SK-N-SH treated with all-trans-retinoic acid at 6 μM for 48 hours (cell line): Measurements from ENCODE around the gene SQSTM1.

Source experiments
- ARNTL ChIP-seq: fragments of 450-650 bp; formaldehyde crosslinking; IDR thresholded peaks from 2 replicates; pipeline ENCODE4 v1.5.0; 2020; ENCODE audit warnings: low read depth, mild to moderate bottlenecking, moderate library complexity, borderline replicate concordance
- BACH2 ChIP-seq: fragments of 250-450 bp; sonication (Bioruptor Pico); IDR thresholded peaks from 2 replicates; pipeline ENCODE4 v1.9.0; 2021; ENCODE audit warnings: mild to moderate bottlenecking, borderline replicate concordance
- ESRRG ChIP-seq: fragments of 250-450 bp; sonication (Bioruptor Pico); IDR thresholded peaks from 2 replicates; pipeline ENCODE4 v1.6.1; 2021; ENCODE audit warnings: mild to moderate bottlenecking
- PPARA ChIP-seq: fragments of 250-450 bp; sonication (Bioruptor Pico); IDR thresholded peaks from 2 replicates; pipeline ENCODE4 v1.5.0; 2020; ENCODE audit warnings: mild to moderate bottlenecking, borderline replicate concordance
- RARB ChIP-seq: fragments of 250-450 bp; sonication (Bioruptor Pico); IDR thresholded peaks from 2 replicates; pipeline ENCODE4 v1.8.0; 2021; ENCODE audit warnings: mild to moderate bottlenecking, moderate library complexity
- TCF4 ChIP-seq: fragments of 250-450 bp; sonication (Bioruptor Pico); IDR thresholded peaks from 2 replicates; pipeline ENCODE4 v1.8.0; 2021; ENCODE audit warnings: mild to moderate bottlenecking, moderate library complexity, borderline replicate concordance
- ZC3H10 ChIP-seq: fragments of 250-450 bp; sonication (Bioruptor Pico); IDR thresholded peaks from 2 replicates; pipeline ENCODE4 v1.5.1; 2021; ENCODE audit warnings: mild to moderate bottlenecking, moderate library complexity
- ZFP3 ChIP-seq: fragments of 250-450 bp; sonication (Bioruptor Pico); IDR thresholded peaks from 2 replicates; pipeline ENCODE4 v1.5.0; 2020; ENCODE audit warnings: mild to moderate bottlenecking, moderate library complexity
- ZFP30 ChIP-seq: fragments of 450-650 bp; formaldehyde crosslinking; IDR thresholded peaks from 2 replicates; pipeline ENCODE4 v1.5.0; 2022; ENCODE audit warnings: mild to moderate bottlenecking, moderate library complexity
- TF ChIP-seq, protein P1 (sequence below): fragments of 250-450 bp; sonication (Bioruptor Pico); IDR thresholded peaks from 2 replicates; pipeline ENCODE4 v1.8.0; 2020; ENCODE audit warnings: mild to moderate bottlenecking, moderate library complexity, borderline replicate concordance
- TF ChIP-seq, protein P2 (sequence below): fragments of 250-450 bp; sonication (Bioruptor Pico); IDR thresholded peaks from 2 replicates; pipeline ENCODE4 v1.5.1; 2020; ENCODE audit warnings: low read depth, mild to moderate bottlenecking, moderate library complexity
- TF ChIP-seq, protein P3 (sequence below): fragments of 250-450 bp; sonication (Bioruptor Pico); IDR thresholded peaks from 2 replicates; pipeline ENCODE4 v1.5.0; 2020; ENCODE audit warnings: mild to moderate bottlenecking, moderate library complexity

DNA sequence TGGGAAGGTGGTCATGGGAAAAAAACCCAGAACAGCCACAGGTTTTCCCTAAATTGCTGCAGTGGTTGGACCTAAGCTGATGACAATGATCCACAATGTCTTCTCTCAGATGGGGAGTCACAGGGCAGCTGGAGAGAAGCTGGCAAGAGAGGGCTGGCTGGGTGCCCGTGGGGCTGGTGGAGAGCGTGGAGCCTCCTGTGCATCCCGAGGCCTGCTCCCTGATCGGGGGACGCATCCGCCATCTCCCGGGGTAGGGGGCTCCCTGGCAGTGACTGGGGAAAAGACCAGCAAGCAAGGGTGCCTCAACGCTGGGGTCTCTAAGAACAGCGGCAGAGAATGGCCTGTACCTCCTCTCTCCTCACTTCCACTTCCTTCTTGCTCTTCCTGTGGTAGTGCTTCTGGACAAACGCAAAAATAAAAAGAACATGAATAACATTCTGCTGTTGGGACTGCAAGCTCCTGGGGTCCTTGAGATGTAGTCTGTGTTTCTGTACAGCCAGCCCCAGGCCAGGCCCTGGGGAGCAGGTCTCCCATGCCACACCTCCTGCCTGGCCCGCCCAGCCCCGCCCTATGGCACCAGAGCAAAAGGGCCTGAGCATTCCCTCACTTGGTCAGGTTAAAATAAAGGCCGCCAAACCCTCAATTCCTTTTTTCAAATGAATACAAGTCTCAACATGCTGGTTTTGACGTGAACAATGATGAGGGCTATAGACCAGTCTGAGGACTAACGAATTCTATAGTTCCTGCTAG, 45.0 kb downstream of the SQSTM1 start:
- TF ChIP-seq ZFP3 (CRISPR knock-in tag), result no peak
- TF ChIP-seq, protein P1, sequence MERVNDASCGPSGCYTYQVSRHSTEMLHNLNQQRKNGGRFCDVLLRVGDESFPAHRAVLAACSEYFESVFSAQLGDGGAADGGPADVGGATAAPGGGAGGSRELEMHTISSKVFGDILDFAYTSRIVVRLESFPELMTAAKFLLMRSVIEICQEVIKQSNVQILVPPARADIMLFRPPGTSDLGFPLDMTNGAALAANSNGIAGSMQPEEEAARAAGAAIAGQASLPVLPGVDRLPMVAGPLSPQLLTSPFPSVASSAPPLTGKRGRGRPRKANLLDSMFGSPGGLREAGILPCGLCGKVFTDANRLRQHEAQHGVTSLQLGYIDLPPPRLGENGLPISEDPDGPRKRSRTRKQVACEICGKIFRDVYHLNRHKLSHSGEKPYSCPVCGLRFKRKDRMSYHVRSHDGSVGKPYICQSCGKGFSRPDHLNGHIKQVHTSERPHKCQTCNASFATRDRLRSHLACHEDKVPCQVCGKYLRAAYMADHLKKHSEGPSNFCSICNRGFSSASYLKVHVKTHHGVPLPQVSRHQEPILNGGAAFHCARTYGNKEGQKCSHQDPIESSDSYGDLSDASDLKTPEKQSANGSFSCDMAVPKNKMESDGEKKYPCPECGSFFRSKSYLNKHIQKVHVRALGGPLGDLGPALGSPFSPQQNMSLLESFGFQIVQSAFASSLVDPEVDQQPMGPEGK, result no peak
- TF ChIP-seq ZFP30, result no peak
- no peak for TF ChIP-seq BACH2
- TF ChIP-seq ARNTL, result no peak
- TF ChIP-seq, protein P2, sequence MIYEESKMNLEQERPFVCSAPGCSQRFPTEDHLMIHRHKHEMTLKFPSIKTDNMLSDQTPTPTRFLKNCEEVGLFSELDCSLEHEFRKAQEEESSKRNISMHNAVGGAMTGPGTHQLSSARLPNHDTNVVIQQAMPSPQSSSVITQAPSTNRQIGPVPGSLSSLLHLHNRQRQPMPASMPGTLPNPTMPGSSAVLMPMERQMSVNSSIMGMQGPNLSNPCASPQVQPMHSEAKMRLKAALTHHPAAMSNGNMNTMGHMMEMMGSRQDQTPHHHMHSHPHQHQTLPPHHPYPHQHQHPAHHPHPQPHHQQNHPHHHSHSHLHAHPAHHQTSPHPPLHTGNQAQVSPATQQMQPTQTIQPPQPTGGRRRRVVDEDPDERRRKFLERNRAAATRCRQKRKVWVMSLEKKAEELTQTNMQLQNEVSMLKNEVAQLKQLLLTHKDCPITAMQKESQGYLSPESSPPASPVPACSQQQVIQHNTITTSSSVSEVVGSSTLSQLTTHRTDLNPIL (CRISPR knock-in tag), result no peak
- TF ChIP-seq RARB, result no peak
- no peak for TF ChIP-seq TCF4 (CRISPR knock-in tag)
- TF ChIP-seq ZC3H10 (CRISPR knock-in tag), result no peak
- TF ChIP-seq, protein P3, sequence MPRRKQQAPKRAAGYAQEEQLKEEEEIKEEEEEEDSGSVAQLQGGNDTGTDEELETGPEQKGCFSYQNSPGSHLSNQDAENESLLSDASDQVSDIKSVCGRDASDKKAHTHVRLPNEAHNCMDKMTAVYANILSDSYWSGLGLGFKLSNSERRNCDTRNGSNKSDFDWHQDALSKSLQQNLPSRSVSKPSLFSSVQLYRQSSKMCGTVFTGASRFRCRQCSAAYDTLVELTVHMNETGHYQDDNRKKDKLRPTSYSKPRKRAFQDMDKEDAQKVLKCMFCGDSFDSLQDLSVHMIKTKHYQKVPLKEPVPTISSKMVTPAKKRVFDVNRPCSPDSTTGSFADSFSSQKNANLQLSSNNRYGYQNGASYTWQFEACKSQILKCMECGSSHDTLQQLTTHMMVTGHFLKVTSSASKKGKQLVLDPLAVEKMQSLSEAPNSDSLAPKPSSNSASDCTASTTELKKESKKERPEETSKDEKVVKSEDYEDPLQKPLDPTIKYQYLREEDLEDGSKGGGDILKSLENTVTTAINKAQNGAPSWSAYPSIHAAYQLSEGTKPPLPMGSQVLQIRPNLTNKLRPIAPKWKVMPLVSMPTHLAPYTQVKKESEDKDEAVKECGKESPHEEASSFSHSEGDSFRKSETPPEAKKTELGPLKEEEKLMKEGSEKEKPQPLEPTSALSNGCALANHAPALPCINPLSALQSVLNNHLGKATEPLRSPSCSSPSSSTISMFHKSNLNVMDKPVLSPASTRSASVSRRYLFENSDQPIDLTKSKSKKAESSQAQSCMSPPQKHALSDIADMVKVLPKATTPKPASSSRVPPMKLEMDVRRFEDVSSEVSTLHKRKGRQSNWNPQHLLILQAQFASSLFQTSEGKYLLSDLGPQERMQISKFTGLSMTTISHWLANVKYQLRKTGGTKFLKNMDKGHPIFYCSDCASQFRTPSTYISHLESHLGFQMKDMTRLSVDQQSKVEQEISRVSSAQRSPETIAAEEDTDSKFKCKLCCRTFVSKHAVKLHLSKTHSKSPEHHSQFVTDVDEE, result no peak
- no peak for TF ChIP-seq ESRRG (CRISPR knock-in tag)
- TF ChIP-seq PPARA (CRISPR knock-in tag), result no peak
